Stomach (tissue), 4 donors: ENCODE data around the gene DHPS.
"Not testable (repeated sequence)": the region's sequence is repeated elsewhere in the genome, so short reads cannot be mapped to it uniquely, and the experiment has no call there.

Source experiments
- CTCF ChIP-seq, 7 experiments: fragments of 450-650 bp in 4 of 7; fragments of 200-600 bp in 3 of 7; sonication (generic) in 3 of 7; IDR thresholded peaks; one replicate each; pipeline ENCODE4 v1.5.1; 2016 to 2019; ENCODE audit warnings: antibody characterized with exemption in 7 of 7, control low read depth in 2 of 7, mild to moderate bottlenecking in 1 of 7
- EP300 ChIP-seq: sonication (generic); formaldehyde crosslinking; IDR thresholded peaks from one replicate; pipeline ENCODE4 v1.6.1; 2017; ENCODE audit warnings: antibody characterized with exemption
- POLR2A ChIP-seq, 4 donors: fragments of 450-650 bp; IDR thresholded peaks; one replicate each; pipeline ENCODE4 v1.6.1; 2016; ENCODE audit warnings: antibody characterized with exemption in 4 of 4, control low read depth in 2 of 4, mild to moderate bottlenecking in 1 of 4, moderate library complexity in 1 of 4
- POLR2AphosphoS5 ChIP-seq, 3 donors: sonication (generic); formaldehyde crosslinking; IDR thresholded peaks; one replicate each; pipeline ENCODE4 v1.6.1; 2016; ENCODE audit warnings: antibody characterized with exemption in 3 of 3

GRCh38 chr19:12643716-12644115, 38.0 kb downstream of the DHPS start:
- TF ChIP-seq CTCF (IDR thresholded peaks at IDR 0.05); POLR2A (IDR thresholded peaks at IDR 0.05); POLR2AphosphoS5 (IDR thresholded peaks at IDR 0.05); EP300: not testable (repeated sequence)
